HTERT RPE-1 (cell line): ENCODE data around the gene PRR16.
"Not testable (repeated sequence)": the region's sequence is repeated elsewhere in the genome, so short reads cannot be mapped to it uniquely, and the experiment has no call there.

Source experiments
- in situ Hi-C: fragments of 300-500 bp; cut with MboI; formaldehyde crosslinking; loops from 4 replicates; pipeline ENCODE4 v1.14.3; 2020; ENCODE audit warnings: low sequenced_read_pairs

PRR16 gene

GRCh38 chr5:120632430-120632829 is 168.3 kb downstream of the PRR16 start:
- in situ Hi-C loops: no loop called here

DNA sequence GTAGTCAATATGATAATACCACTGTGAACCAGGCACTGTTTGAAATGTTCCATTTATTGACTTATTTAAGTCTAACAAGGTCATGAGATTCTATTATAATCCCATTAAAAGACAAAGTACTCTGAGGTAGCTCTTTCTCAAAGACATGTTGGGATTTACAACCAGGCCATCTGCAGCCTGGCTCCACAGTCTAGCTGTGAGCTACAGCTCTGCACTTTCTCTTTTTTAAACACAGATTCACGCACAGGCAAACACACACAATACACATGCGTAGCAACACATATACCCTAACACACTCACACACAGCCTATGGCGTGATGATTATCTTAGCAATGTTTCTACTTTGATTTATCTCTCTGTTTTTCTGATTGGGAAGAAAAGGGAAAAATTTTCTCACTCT is 174.3 kb downstream of the PRR16 start:
- in situ Hi-C loops: no loop called here

GRCh38 chr5:120640778-120641177 is 176.7 kb downstream of the PRR16 start:
- in situ Hi-C loops: no loop called here

- in situ Hi-C loops: no loop called here
Measured at GRCh38 chr5:120644516-120644915, 180.4 kb downstream of the PRR16 start.

DNA sequence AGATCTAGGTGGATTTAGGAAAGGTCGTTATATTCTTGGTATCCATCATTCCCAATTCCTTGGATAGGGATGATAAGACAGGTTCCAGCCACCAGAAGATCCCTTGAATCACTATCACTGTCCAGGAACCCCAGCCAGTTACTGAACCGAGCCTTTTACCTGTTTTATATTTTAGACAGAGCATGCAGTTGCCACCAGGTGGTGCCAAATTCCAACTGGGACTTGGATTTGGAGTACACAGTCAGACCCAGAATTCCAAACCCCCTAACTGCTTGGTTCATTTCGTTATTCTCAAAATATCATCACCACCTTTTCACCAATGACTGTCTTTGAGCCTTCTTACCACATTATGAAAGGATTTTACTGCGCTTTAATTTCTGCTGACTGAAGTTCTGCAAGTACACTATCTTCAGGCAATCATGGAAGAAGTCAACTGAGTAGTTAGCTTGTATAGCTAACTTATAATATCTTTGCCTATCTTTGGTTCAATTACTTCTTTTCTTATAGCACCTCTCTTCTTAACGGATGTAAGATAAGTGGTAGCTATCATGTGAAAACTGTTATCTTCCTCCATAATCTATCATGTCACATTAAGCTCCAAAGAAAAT is 191.8 kb downstream of the PRR16 start:
- in situ Hi-C loops: no loop called here

DNA sequence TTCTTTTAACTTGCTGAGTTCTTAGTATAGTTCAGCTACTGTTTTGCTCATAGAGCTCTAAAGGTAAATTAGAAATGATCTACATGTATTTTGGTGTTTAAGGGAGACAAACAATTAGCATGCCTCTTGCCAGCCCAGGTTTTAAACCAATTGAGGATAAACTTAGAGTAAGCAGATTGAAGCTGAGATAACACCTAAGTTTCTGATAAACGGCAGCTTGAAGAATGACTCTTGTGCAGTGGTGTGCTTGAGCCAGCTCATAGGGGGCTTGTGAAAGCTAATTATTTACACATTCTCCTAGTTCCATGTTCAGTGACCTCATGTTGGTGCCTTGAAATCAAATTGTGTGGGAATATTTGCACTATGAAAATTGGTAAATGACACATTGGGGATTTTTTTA is 193.0 kb downstream of the PRR16 start:
- in situ Hi-C loops: no loop called here

DNA sequence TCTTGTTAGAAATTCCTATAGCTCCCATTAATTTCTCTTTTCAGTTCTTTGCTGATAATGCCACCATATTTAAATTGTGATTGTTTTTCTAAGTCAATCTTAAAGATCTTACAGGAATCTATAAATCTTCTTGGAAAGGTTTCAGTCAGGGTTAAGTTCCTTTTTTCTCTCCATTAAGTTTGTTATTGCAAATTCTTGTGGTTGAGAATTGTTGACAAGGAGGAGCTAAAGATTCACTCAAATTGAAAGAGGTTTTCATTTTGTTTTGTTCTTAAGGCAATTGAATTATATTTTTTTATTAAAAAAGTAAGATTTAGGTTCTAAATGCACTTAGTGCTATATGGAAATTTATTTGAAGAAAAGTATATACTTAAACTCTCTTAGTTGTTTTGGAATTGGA is 213.4 kb downstream of the PRR16 start:
- in situ Hi-C loops: no loop called here

DNA sequence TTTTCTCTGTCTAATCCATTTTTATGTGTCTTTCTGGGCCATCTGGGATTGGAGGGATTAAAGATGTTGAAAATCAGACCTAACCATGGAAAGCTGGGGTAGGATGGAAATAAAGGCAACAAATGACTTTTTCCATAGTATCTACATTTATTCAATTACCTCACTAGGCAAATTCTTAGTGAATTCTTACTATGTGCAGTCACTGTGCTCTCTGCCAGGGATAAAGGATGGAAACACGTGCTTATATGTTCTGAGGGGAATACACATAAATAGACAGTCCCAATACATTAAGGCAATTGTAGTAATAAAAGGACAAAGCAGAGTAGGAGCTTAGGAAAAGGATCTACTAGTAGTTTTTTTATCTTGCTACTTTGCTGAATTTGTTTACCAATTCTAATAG is 214.2 kb downstream of the PRR16 start:
- in situ Hi-C loops: no loop called here

DNA sequence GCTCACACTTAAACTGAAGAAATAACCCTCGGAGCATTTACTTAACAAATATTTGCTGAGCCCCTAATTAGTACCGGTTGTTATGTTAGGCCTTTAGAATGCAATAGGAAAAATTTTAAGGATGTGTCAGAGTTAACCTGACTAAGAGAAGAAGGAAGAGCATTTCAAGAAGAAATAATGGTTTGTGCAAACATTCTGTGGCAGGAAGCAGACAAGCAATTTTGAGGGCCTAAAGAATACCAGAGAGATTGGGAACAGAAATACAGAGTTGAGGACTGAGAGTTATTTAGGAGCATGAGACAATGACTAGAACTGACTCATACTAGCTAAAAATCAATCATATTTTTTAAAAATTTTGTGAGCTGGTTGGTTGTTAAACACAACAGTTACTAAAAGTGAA is 218.8 kb downstream of the PRR16 start:
- in situ Hi-C loops: no loop called here

- in situ Hi-C loops: no loop called here
Measured at GRCh38 chr5:120683580-120683979, 219.5 kb downstream of the PRR16 start.

DNA sequence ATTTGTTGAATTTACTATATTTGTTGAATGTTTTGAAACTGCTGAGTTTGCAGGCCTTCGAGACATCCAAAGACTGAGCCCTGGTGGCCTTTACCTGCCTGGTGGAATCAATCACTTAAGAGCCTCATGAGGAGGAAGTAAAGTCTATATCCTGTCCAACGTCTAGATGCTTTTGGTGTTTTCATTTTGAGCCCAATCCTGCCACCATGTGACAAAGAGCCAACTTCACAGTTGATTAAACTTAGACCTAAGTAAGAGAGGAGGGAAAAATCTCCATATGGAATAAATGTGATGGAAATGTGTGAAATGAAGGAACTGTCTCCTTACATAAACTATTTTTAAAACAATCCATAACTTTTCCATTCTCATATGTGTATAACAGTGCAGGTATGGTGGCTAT is 220.1 kb downstream of the PRR16 start:
- in situ Hi-C loops: no loop called here

- in situ Hi-C loops: no loop called here
Measured at GRCh38 chr5:120684749-120685415, 220.8 kb downstream of the PRR16 start.

GRCh38 chr5:120690621-120691407 is 226.7 kb downstream of the PRR16 start:
- in situ Hi-C loops: no loop called here

DNA sequence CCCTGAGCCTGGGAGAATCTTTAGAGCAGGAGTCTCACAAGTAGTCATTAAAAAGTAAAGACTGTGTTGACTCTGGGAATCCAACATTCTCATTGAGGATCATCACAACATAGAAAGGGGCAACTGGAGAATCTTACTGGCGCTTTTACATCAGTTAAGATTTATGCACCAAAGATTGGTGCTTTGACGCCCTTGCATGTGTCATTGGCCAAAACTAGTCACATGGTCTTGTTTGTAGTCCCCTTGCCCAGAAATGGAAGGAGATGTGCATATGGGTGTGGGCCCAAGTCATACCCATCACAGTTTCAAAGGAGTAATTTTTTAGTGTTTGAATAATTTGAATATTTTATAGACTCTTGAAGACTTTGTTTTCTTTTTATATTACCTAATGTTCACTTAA is 228.2 kb downstream of the PRR16 start:
- in situ Hi-C loops: no loop called here

- in situ Hi-C loops: no loop called here
Measured at GRCh38 chr5:120695368-120695880, 231.3 kb downstream of the PRR16 start.

- in situ Hi-C loops: no loop called here
Measured at GRCh38 chr5:120697147-120697546, 233.0 kb downstream of the PRR16 start.

DNA sequence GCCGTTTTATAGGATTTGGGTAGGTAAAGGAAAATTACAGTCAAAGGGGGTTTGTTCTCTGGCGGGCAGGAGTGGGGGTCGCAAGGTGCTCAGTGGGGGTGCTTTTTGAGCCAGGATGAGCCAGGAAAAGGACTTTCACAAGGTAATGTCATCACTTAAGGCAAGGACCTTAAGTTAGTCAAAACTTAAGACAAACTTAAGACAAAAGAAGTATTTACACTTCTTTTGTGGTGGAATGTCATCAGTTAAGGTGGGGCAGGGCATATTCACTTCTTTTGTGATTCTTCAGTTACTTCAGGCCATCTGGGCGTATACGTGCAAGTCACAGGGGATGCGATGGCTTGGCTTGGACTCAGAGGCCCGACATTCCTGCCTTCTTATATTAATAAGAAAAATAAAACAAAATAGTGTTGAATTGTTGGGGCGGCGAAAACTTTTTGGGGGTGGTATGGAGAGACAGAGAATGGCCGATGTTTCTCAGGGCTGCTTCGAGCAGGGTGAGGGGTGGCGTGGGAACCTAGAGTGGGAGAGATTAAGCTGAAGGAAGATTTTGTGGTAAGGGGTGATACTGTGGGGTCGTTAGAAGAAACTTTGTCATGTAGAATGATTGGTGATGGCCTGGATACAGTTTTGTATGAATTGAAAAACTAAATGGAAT is 233.7 kb downstream of the PRR16 start:
- in situ Hi-C loops: not testable (repeated sequence)

GRCh38 chr5:120700653-120701052 is 236.6 kb downstream of the PRR16 start:
- in situ Hi-C loops: not testable (repeated sequence)

GRCh38 chr5:120702817-120703538 is 238.9 kb downstream of the PRR16 start:
- in situ Hi-C loops: not testable (repeated sequence)

DNA sequence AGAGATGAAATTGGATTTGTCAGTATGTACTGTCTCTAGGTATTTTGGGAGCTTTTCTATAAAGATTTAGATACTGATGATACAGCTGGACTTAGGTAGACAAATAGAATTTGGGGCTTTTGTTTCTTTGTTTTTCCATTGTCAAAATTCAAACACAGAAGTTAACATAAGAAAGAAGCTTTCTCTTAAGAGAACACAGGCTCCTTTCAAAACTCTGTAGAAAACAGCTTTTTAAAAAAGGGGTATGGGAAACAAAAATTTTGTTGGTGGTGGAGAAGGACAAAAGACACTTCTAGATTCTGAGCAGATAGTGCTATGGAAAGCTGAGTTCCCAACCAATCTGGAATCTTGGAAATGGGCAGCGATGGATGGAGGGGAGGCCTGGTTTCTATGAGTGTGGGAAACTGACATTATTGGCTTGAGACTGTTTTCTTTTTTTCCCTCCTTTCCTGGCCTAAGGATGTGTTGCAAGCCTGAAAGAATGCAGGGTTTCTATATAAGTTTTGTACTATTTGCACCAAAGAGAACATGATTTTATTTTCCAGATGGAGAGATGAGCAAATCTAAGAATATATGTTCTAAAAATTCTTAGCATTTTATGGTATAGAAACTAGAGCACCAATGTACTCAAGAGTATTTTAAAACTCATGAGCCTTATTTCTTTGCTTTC is 240.0 kb downstream of the PRR16 start:
- in situ Hi-C loops: no loop called here
